Vagina (tissue), 2 donors: Measurements from ENCODE around the gene INPP4A.

Source experiments
- CTCF ChIP-seq, 3 experiments: fragments of 450-650 bp in 2 of 3; fragments of 200-600 bp in 1 of 3; sonication (generic) in 1 of 3; IDR thresholded peaks; one replicate each; pipeline ENCODE4 v1.5.1; 2017 to 2019; ENCODE audit warnings: antibody characterized with exemption in 3 of 3, mild to moderate bottlenecking in 2 of 3, moderate library complexity in 2 of 3
- POLR2A ChIP-seq, 2 donors: fragments of 450-650 bp; IDR thresholded peaks; one replicate each; pipeline ENCODE4 v1.6.1; 2017; ENCODE audit warnings: antibody characterized with exemption in 2 of 2, mild to moderate bottlenecking in 2 of 2, moderate library complexity in 2 of 2

GRCh38 chr2:98503481-98504105 is 58.9 kb downstream of the INPP4A start:
- TF ChIP-seq CTCF (IDR thresholded peaks at IDR 0.05), result no peak
- no peak for TF ChIP-seq POLR2A (IDR thresholded peaks at IDR 0.05)
